Measurements from ENCODE around the gene BPHL. TPM values are rescaled to one million over a fixed set of nuclear protein-coding genes. Genes with fewer than 3 reads are reported as not detected.

The BPHL gene
- total RNA-seq, 6 experiments from 2014 or later, result 30.4 to 142 (median 68.6) TPM

GRCh38 chr6:3081960-3082359 lies 36.6 kb upstream of the BPHL start:
- H3K4me3 ChIP-seq, result no peak overlapping the region
- peak; percentile 68 to 80 (median 76) for ATAC-seq
- intact Hi-C loops (cut with DNase I), result no loop called here
- H3K27ac ChIP-seq, result no peak overlapping the region
- H3K9me3 ChIP-seq, result no peaks in the 10 kb centered on the region
- no peaks in the 10 kb centered on the region for H3K27me3 ChIP-seq
- H3K36me3 ChIP-seq, result peaks cover 9 to 76% (median 37%) of the 10 kb centered on the region in 4 donors
- WGBS (ENCODE audit: insufficient coverage, low coverage, low lambda C conversion rate, missing lambda C conversion rate), result 63% methylated on average over 4 of the region's 5 CpGs
- TF ChIP-seq CTCF (IDR thresholded peaks at IDR 0.05), result no peak
- no peak for TF ChIP-seq POLR2A (IDR thresholded peaks at IDR 0.05)
- DNase-seq, result no peak
- H3K4me1 ChIP-seq, result peaks cover 0 to 8% (median 0%) of the 10 kb centered on the region in 4 donors

GRCh38 chr6:3085074-3085473 lies 33.4 kb upstream of the BPHL start:
- no CpG with 5 or more reads among the region's 4 CpGs for WGBS (ENCODE audit: insufficient coverage, low coverage, low lambda C conversion rate, missing lambda C conversion rate)
- DNase-seq (no peak), ATAC-seq (no peak)
- Histone ChIP-seq H3K27me3 (no peaks in the 10 kb centered on the region), H3K4me3 (no peak overlapping the region), H3K9me3 (no peaks in the 10 kb centered on the region), H3K4me1 (no peaks in the 10 kb centered on the region), H3K36me3 (peaks cover 5 to 77% (median 30%) of the 10 kb centered on the region in 4 donors), H3K27ac (no peak overlapping the region)
- TF ChIP-seq CTCF (IDR thresholded peaks at IDR 0.05), result no peak
- intact Hi-C loops (cut with DNase I), result no loop called here

GRCh38 chr6:3086282-3086946 lies 32.1 kb upstream of the BPHL start:
- TF ChIP-seq CTCF (IDR thresholded peaks at IDR 0.05) (no peak), POLR2A (IDR thresholded peaks at IDR 0.05) (no peak)
- WGBS (ENCODE audit: insufficient coverage, low coverage, low lambda C conversion rate, missing lambda C conversion rate), result 76% methylated on average over 6 of the region's 7 CpGs
- Histone ChIP-seq H3K36me3 (peaks cover 5 to 68% (median 25%) of the 10 kb centered on the region in 4 donors), H3K27ac (no peak overlapping the region), H3K4me3 (no peak overlapping the region), H3K27me3 (no peaks in the 10 kb centered on the region), H3K9me3 (no peaks in the 10 kb centered on the region), H3K4me1 (no peaks in the 10 kb centered on the region)
- no peak for ATAC-seq
- intact Hi-C loops (cut with DNase I), result no loop called here
- DNase-seq, result no peak

GRCh38 chr6:3088446-3088845 lies 30.1 kb upstream of the BPHL start:
- no peak for DNase-seq
- no peak for ATAC-seq
- Histone ChIP-seq H3K27ac (no peak overlapping the region), H3K9me3 (no peaks in the 10 kb centered on the region), H3K4me1 (no peaks in the 10 kb centered on the region), H3K27me3 (no peaks in the 10 kb centered on the region), H3K4me3 (no peak overlapping the region), H3K36me3 (peaks cover 0 to 52% (median 17%) of the 10 kb centered on the region in 4 donors)
- WGBS (ENCODE audit: insufficient coverage, low coverage, low lambda C conversion rate, missing lambda C conversion rate), result 97% methylated on average over 4 of the region's 4 CpGs
- intact Hi-C loops (cut with DNase I), result no loop called here
- TF ChIP-seq POLR2A (IDR thresholded peaks at IDR 0.05), result no peak
- no peak for TF ChIP-seq CTCF (IDR thresholded peaks at IDR 0.05)

Data from right lobe of liver (tissue), 6 donors.